ENCODE results near the gene AP1S3.

GRCh38 chr2:223786943-223787342, 50.4 kb downstream of the AP1S3 start:
- TF ChIP-seq ZNF274 (IDR thresholded peaks at IDR 0.05; ENCODE audit: low read depth, low read length): no peak
- no peak for TF ChIP-seq EZH2phosphoT487 (IDR thresholded peaks at IDR 0.05; ENCODE audit: borderline replicate concordance)
- no peak for TF ChIP-seq POLR2A (IDR thresholded peaks at IDR 0.05; ENCODE audit: borderline replicate concordance, extremely low read depth, insufficient read depth, insufficient read length)
- TF ChIP-seq POLR2AphosphoS5 (IDR thresholded peaks at IDR 0.05; ENCODE audit: low read depth, low read length): no peak; the same call in 1 of the 2 replicates
